ENCODE measurements around the gene PROM1.

DNA sequence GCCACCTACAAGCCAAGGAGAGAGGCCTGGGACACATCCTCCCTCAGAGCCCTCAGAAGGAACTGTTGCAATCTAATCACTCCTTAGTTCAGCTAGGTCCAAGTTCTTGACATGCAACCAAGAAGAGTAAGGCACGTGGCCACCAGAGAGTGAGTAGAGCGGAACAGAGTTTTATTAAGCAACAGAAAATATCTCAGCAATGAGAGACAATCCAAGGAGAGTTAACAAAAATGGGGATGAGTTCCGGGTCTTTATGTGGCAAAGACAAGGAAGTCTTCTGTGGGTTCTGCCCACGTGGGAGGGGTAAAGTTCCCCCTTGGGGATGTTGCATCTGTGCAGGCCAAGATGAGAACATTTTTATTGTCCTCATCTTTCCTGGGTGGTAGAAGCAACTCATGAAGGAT lies 38.5 kb upstream of the PROM1 start:
- TF ChIP-seq, protein P1, sequence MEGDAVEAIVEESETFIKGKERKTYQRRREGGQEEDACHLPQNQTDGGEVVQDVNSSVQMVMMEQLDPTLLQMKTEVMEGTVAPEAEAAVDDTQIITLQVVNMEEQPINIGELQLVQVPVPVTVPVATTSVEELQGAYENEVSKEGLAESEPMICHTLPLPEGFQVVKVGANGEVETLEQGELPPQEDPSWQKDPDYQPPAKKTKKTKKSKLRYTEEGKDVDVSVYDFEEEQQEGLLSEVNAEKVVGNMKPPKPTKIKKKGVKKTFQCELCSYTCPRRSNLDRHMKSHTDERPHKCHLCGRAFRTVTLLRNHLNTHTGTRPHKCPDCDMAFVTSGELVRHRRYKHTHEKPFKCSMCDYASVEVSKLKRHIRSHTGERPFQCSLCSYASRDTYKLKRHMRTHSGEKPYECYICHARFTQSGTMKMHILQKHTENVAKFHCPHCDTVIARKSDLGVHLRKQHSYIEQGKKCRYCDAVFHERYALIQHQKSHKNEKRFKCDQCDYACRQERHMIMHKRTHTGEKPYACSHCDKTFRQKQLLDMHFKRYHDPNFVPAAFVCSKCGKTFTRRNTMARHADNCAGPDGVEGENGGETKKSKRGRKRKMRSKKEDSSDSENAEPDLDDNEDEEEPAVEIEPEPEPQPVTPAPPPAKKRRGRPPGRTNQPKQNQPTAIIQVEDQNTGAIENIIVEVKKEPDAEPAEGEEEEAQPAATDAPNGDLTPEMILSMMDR (IDR thresholded peaks at IDR 0.05): no peak
- no peak for TF ChIP-seq POLR2A (IDR thresholded peaks at IDR 0.05)
- no peak for TF ChIP-seq POLR2AphosphoS5 (IDR thresholded peaks at IDR 0.05; ENCODE audit: insufficient read depth in 1 of 2, low read depth in 1 of 2)
